Peyer's patch (tissue), 4 donors: ENCODE data around the gene F2RL1.

Source experiments
- POLR2A ChIP-seq, 2 donors: fragments of 450-650 bp; IDR thresholded peaks; one replicate each; pipeline ENCODE4 v1.5.1; 2017; ENCODE audit warnings: antibody characterized with exemption in 2 of 2, mild to moderate bottlenecking in 2 of 2, moderate library complexity in 2 of 2
- TF ChIP-seq, protein P1 (sequence below), 6 experiments: fragments of 450-650 bp in 4 of 6; fragments of 200-600 bp in 2 of 6; sonication (generic) in 1 of 6; IDR thresholded peaks; one replicate each; pipeline ENCODE4 v1.5.1; 2017 to 2019; ENCODE audit warnings: antibody characterized with exemption in 6 of 6, mild to moderate bottlenecking in 3 of 6, moderate library complexity in 1 of 6

DNA sequence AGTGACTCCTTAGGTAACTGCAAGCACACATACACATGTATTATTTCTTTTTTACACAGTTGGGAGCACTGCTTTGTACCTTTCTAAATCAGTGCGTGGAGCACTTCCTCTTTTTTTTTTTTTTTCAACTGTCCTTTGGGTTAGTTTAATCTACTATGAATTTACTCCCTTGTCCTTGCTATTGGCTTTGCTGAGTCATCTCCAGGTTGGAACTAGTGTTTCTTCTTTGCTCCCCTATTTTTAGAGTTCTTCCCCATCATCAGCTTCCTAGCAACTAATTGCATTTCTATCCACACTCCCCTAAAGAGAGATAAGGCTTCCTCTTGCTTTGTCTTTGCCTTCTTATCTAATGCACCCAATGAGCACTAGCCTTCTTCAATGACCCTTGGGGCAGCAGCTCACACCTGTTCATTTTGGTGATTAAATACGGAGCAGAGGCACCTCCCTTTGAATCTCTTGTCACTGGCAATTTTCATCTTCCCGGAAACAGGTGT, 55.3 kb downstream of the F2RL1 start:
- TF ChIP-seq POLR2A (IDR thresholded peaks at IDR 0.05): no peak
- TF ChIP-seq, protein P1, sequence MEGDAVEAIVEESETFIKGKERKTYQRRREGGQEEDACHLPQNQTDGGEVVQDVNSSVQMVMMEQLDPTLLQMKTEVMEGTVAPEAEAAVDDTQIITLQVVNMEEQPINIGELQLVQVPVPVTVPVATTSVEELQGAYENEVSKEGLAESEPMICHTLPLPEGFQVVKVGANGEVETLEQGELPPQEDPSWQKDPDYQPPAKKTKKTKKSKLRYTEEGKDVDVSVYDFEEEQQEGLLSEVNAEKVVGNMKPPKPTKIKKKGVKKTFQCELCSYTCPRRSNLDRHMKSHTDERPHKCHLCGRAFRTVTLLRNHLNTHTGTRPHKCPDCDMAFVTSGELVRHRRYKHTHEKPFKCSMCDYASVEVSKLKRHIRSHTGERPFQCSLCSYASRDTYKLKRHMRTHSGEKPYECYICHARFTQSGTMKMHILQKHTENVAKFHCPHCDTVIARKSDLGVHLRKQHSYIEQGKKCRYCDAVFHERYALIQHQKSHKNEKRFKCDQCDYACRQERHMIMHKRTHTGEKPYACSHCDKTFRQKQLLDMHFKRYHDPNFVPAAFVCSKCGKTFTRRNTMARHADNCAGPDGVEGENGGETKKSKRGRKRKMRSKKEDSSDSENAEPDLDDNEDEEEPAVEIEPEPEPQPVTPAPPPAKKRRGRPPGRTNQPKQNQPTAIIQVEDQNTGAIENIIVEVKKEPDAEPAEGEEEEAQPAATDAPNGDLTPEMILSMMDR (IDR thresholded peaks at IDR 0.05): no peak
